Neuronal stem cell (in vitro differentiated cells): Measurements from ENCODE around the gene KLHDC7B.

Source experiments
- DNase-seq: peaks from one replicate; pipeline ENCODE4 v3.0.0-alpha.2; 2013; ENCODE audit warnings: low spot score
- H2AFZ ChIP-seq: one replicate; pipeline ENCODE4 v1.6.1; 2013; ENCODE audit warnings: mild to moderate bottlenecking, low read length, inconsistent platforms
- H2AK5ac ChIP-seq: 2 replicates; pipeline ENCODE4 v1.6.1; 2013; ENCODE audit warnings: low read depth, mild to moderate bottlenecking, inconsistent platforms, low read length, moderate library complexity, mixed read lengths
- H2BK120ac ChIP-seq: 2 replicates; pipeline ENCODE4 v1.6.1; 2013; ENCODE audit warnings: low read depth, mild to moderate bottlenecking, inconsistent platforms, low read length, moderate library complexity, mixed read lengths
- H2BK12ac ChIP-seq: one replicate; pipeline ENCODE4 v1.6.1; 2013; ENCODE audit warnings: low read length, inconsistent platforms
- H2BK15ac ChIP-seq: 2 replicates; pipeline ENCODE4 v1.6.1; 2013; ENCODE audit warnings: mild to moderate bottlenecking, low read length, inconsistent platforms, mixed read lengths
- H2BK5ac ChIP-seq: one replicate; pipeline ENCODE4 v1.6.1; 2013; ENCODE audit warnings: inconsistent platforms, mild to moderate bottlenecking, low read length, moderate library complexity
- H3K14ac ChIP-seq: one replicate; pipeline ENCODE4 v1.6.1; 2013; ENCODE audit warnings: low read length, inconsistent platforms
- H3K18ac ChIP-seq: 2 replicates; pipeline ENCODE4 v1.6.1; 2013; ENCODE audit warnings: low read length, inconsistent platforms
- H3K23ac ChIP-seq: 2 replicates; pipeline ENCODE4 v1.6.1; 2013; ENCODE audit warnings: low read depth, mild to moderate bottlenecking, mixed read lengths, low read length, inconsistent platforms; ENCODE audit not compliant: poor library complexity
- H3K27ac ChIP-seq: replicated peaks from 3 replicates; pipeline ENCODE4 v1.5.1; 2013; ENCODE audit warnings: low read length, inconsistent platforms
- H3K27me3 ChIP-seq, 3 experiments: 2 replicates each; pipeline ENCODE4 v1.6.1; 2013; ENCODE audit warnings: low read length in 3 of 3, mild to moderate bottlenecking in 2 of 3, inconsistent platforms in 1 of 3, low read depth in 1 of 3, mixed read lengths in 1 of 3, moderate library complexity in 1 of 3; ENCODE audit not compliant: control insufficient read depth in 3 of 3, insufficient read depth in 3 of 3
- H3K36me3 ChIP-seq, 2 donors: replicated peaks in 1 of 2; 2 replicates each; pipeline ENCODE4 v1.6.1; 2013; ENCODE audit warnings: low read length in 2 of 2; ENCODE audit not compliant: control insufficient read depth in 2 of 2, insufficient read depth in 2 of 2
- H3K4ac ChIP-seq: 2 replicates; pipeline ENCODE4 v1.6.1; 2013; ENCODE audit warnings: inconsistent platforms, mild to moderate bottlenecking, low read length, moderate library complexity
- H3K4me1 ChIP-seq, 2 donors: 1 replicate in 1 of 2; 2 replicates in 1 of 2; pipeline ENCODE4 v1.6.1; 2013; ENCODE audit warnings: low read length in 2 of 2, low read depth in 1 of 2; ENCODE audit not compliant: control insufficient read depth in 2 of 2, insufficient read depth in 1 of 2
- H3K4me2 ChIP-seq: one replicate; pipeline ENCODE4 v1.6.1; 2013; ENCODE audit warnings: mild to moderate bottlenecking, low read length, inconsistent platforms; ENCODE audit not compliant: insufficient read depth, poor library complexity, severe bottlenecking
- H3K4me3 ChIP-seq, 2 donors: 2 replicates each; pipeline ENCODE4 v1.5.1; 2013; ENCODE audit warnings: low read length in 2 of 2, mild to moderate bottlenecking in 2 of 2, inconsistent platforms in 1 of 2, moderate library complexity in 1 of 2
- H3K79me1 ChIP-seq: one replicate; pipeline ENCODE4 v1.6.1; 2013; ENCODE audit warnings: low read depth, mild to moderate bottlenecking, inconsistent platforms, low read length, moderate library complexity
- H3K9ac ChIP-seq: one replicate; pipeline ENCODE4 v1.6.1; 2013; ENCODE audit warnings: mild to moderate bottlenecking, low read depth, low read length, inconsistent platforms; ENCODE audit not compliant: poor library complexity
- H3K9me3 ChIP-seq, 2 donors: replicated peaks in 1 of 2; 2 replicates each; pipeline versions ENCODE3 to v1.6.1; 2013; ENCODE audit warnings: low read length in 2 of 2, mild to moderate bottlenecking in 2 of 2, inconsistent platforms in 1 of 2, low read depth in 1 of 2, mixed read lengths in 1 of 2, moderate library complexity in 1 of 2; ENCODE audit not compliant: control insufficient read depth in 2 of 2, insufficient read depth in 1 of 2
- H4K8ac ChIP-seq: one replicate; pipeline ENCODE4 v1.6.1; 2013; ENCODE audit warnings: low read depth, mild to moderate bottlenecking, inconsistent platforms, low read length, moderate library complexity
- H4K91ac ChIP-seq: one replicate; pipeline ENCODE4 v1.6.1; 2013; ENCODE audit warnings: low read length, low read depth, mild to moderate bottlenecking, inconsistent platforms; ENCODE audit not compliant: poor library complexity
- WGBS, 2 donors: extraction: QIAGEN DNeasy Blood & Tissue Kit; methylation state at CpG; one replicate each; pipeline ENCODE4 v1.1.7; 2013; ENCODE audit warnings: missing lambda C conversion rate in 2 of 2, mixed read lengths in 1 of 2; ENCODE audit not compliant: insufficient read length in 2 of 2, insufficient replicate concordance in 1 of 2; ENCODE audit errors: extremely low coverage in 2 of 2; 5-methylcytosine and 5-hydroxymethylcytosine counted together

KLHDC7B gene

GRCh38 chr22:50520826-50521453 lies 24.8 kb upstream of the KLHDC7B start:
- Histone ChIP-seq H3K79me1 (peaks cover 22% of the 10 kb centered on the region), H2BK120ac (no peak overlapping the region), H2AK5ac (no peak overlapping the region), H3K9ac (no peak overlapping the region), H3K4me1 (peaks cover 5 to 9% of the 10 kb centered on the region in 2 donors), H2BK5ac (no peak overlapping the region), H3K9me3 (no peaks in the 10 kb centered on the region), H2AFZ (no peak overlapping the region), H3K4me3 (peak overlapping the region in 1 of 2 donors; percentile 34), H4K91ac (no peak overlapping the region), H2BK15ac (no peak overlapping the region), H3K36me3 (peaks cover 64 to 82% of the 10 kb centered on the region in 2 donors), H3K4ac (no peak overlapping the region), H2BK12ac (no peak overlapping the region), H3K27me3 (no peaks in the 10 kb centered on the region), H3K14ac (peak overlapping the region; percentile 56), H3K23ac (no peak overlapping the region), H4K8ac (peak overlapping the region; percentile 3), H3K18ac (no peak overlapping the region), H3K27ac (no peak overlapping the region), H3K4me2 (no peak overlapping the region)
- WGBS, 2 donors: no CpG with 5 or more reads among the region's 13 CpGs
- DNase-seq: no peak

- H4K91ac ChIP-seq: no peak overlapping the region
- H3K9ac ChIP-seq: no peak overlapping the region
- H3K4me1 ChIP-seq: peaks cover 7 to 10% of the 10 kb centered on the region in 2 donors
- H3K27ac ChIP-seq: no peak overlapping the region
- no peak overlapping the region for H2AFZ ChIP-seq
- H3K79me1 ChIP-seq: peaks cover 17% of the 10 kb centered on the region
- no peak overlapping the region for H4K8ac ChIP-seq
- no peak overlapping the region for H2BK120ac ChIP-seq
- H3K4me3 ChIP-seq: no peak overlapping the region
- no peaks in the 10 kb centered on the region for H3K27me3 ChIP-seq
- no peak overlapping the region for H2AK5ac ChIP-seq
- peaks cover 61 to 75% of the 10 kb centered on the region in 2 donors for H3K36me3 ChIP-seq
- WGBS, 2 donors: no CpG with 5 or more reads among the region's 10 CpGs
- no peak overlapping the region for H3K14ac ChIP-seq
- no peaks in the 10 kb centered on the region for H3K9me3 ChIP-seq
- H3K4ac ChIP-seq: no peak overlapping the region
- DNase-seq: no peak
- H3K18ac ChIP-seq: no peak overlapping the region
- H2BK12ac ChIP-seq: no peak overlapping the region
- no peak overlapping the region for H2BK5ac ChIP-seq
- H2BK15ac ChIP-seq: no peak overlapping the region
- no peak overlapping the region for H3K23ac ChIP-seq
- H3K4me2 ChIP-seq: no peak overlapping the region
Measured at GRCh38 chr22:50521710-50522109, 24.0 kb upstream of the KLHDC7B start.

- H2BK15ac ChIP-seq: no peak overlapping the region
- H2BK5ac ChIP-seq: peak overlapping the region; percentile 39
- no peak overlapping the region for H3K23ac ChIP-seq
- H3K4me3 ChIP-seq: no peak overlapping the region
- no peak overlapping the region for H2BK120ac ChIP-seq
- H3K4me1 ChIP-seq: peaks cover 11 to 16% of the 10 kb centered on the region in 2 donors
- no peak overlapping the region for H2BK12ac ChIP-seq
- peaks cover 55 to 69% of the 10 kb centered on the region in 2 donors for H3K36me3 ChIP-seq
- no peak overlapping the region for H2AK5ac ChIP-seq
- H3K18ac ChIP-seq: no peak overlapping the region
- H3K4ac ChIP-seq: no peak overlapping the region
- no peak overlapping the region for H3K4me2 ChIP-seq
- no peak overlapping the region for H4K91ac ChIP-seq
- no peak overlapping the region for H3K9ac ChIP-seq
- no peaks in the 10 kb centered on the region for H3K27me3 ChIP-seq
- no peak overlapping the region for H3K14ac ChIP-seq
- WGBS, 2 donors: no CpG with 5 or more reads among the region's 15 CpGs
- H4K8ac ChIP-seq: no peak overlapping the region
- no peaks in the 10 kb centered on the region for H3K9me3 ChIP-seq
- H3K27ac ChIP-seq: no peak overlapping the region
- no peak overlapping the region for H2AFZ ChIP-seq
- H3K79me1 ChIP-seq: peaks cover 13% of the 10 kb centered on the region
- DNase-seq: no peak
Measured at GRCh38 chr22:50522208-50522805, 23.4 kb upstream of the KLHDC7B start.

- Histone ChIP-seq H3K23ac (peak overlapping the region; percentile 55), H3K36me3 (peaks cover 49 to 63% of the 10 kb centered on the region in 2 donors), H3K4me1 (peaks cover 11 to 17% of the 10 kb centered on the region in 2 donors), H3K27ac (no peak overlapping the region), H3K4ac (no peak overlapping the region), H3K4me2 (no peak overlapping the region), H4K8ac (peak overlapping the region; percentile 48), H3K9me3 (no peaks in the 10 kb centered on the region), H3K27me3 (no peaks in the 10 kb centered on the region), H3K14ac (no peak overlapping the region), H2AFZ (no peak overlapping the region), H2BK120ac (no peak overlapping the region), H2BK15ac (no peak overlapping the region), H3K18ac (no peak overlapping the region), H3K79me1 (peaks cover 12% of the 10 kb centered on the region), H3K9ac (no peak overlapping the region), H4K91ac (no peak overlapping the region), H2AK5ac (no peak overlapping the region), H3K4me3 (no peak overlapping the region), H2BK12ac (no peak overlapping the region), H2BK5ac (peak overlapping the region; percentile 39)
- WGBS, 2 donors: no CpG with 5 or more reads among the region's 22 CpGs
- DNase-seq: no peak
Measured at GRCh38 chr22:50522806-50523438, 22.8 kb upstream of the KLHDC7B start.
